Spleen (tissue), 11 donors: ENCODE measurements around the gene ISG20L2. TPM values are rescaled to one million over a fixed set of nuclear protein-coding genes. Genes with fewer than 3 reads are reported as not detected.

Experiments
- DNase-seq: peaks from one replicate; pipeline ENCODE4 v3.0.0-alpha.2; 2020
- H3K27ac ChIP-seq, 8 donors: fragments of 200-600 bp; sonication (generic) in 7 of 8; 1 replicate in 4 of 8; 2 replicates in 4 of 8; pipeline versions ENCODE4 v1.5.0 to v1.8.0; 2016 to 2021; ENCODE audit warnings: inconsistent platforms in 4 of 8, mild to moderate bottlenecking in 4 of 8, moderate library complexity in 1 of 8
- H3K27me3 ChIP-seq, 7 donors: fragments of 200-600 bp; sonication (generic) in 6 of 7; replicated peaks in 1 of 7; 1 replicate in 4 of 7; 2 replicates in 3 of 7; pipeline versions ENCODE4 v1.5.0 to v1.8.0; 2016 to 2021; ENCODE audit warnings: inconsistent platforms in 3 of 7, mild to moderate bottlenecking in 1 of 7
- H3K36me3 ChIP-seq, 6 donors: fragments of 200-600 bp; sonication (generic) in 5 of 6; 1 replicate in 4 of 6; 2 replicates in 2 of 6; pipeline versions ENCODE4 v1.5.0 to v1.8.0; 2016 to 2021; ENCODE audit warnings: inconsistent platforms in 2 of 6
- H3K4me1 ChIP-seq, 6 donors: fragments of 200-600 bp; sonication (generic) in 5 of 6; 1 replicate in 3 of 6; 2 replicates in 3 of 6; pipeline versions ENCODE4 v1.5.0 to v1.8.0; 2016 to 2021; ENCODE audit warnings: inconsistent platforms in 3 of 6
- H3K4me3 ChIP-seq, 8 donors: fragments of 200-600 bp; sonication (generic) in 7 of 8; 1 replicate in 4 of 8; 2 replicates in 4 of 8; pipeline versions ENCODE4 v1.5.0 to v1.8.0; 2016 to 2021; ENCODE audit warnings: inconsistent platforms in 4 of 8, mild to moderate bottlenecking in 4 of 8, moderate library complexity in 2 of 8
- H3K9me3 ChIP-seq, 8 donors: fragments of 200-600 bp; sonication (generic) in 7 of 8; 1 replicate in 4 of 8; 2 replicates in 4 of 8; pipeline versions ENCODE4 v1.5.0 to v1.8.0; 2016 to 2021; ENCODE audit warnings: inconsistent platforms in 4 of 8
- CTCF ChIP-seq, 11 experiments: fragments of 200-600 bp in 7 of 11; fragments of 450-650 bp in 4 of 11; sonication (generic) in 4 of 11; IDR thresholded peaks in 8 of 11; conservative IDR thresholded peaks in 3 of 11; 1 replicate in 7 of 11; 2 replicates in 4 of 11; pipeline versions ENCODE4 v1.4.0 to v1.8.0; 2016 to 2021; ENCODE audit warnings: antibody characterized with exemption in 11 of 11, inconsistent platforms in 4 of 11, mild to moderate bottlenecking in 1 of 11
- POLR2A ChIP-seq, 3 donors: fragments of 450-650 bp; IDR thresholded peaks; one replicate each; pipeline ENCODE4 v1.5.1; 2017; ENCODE audit warnings: antibody characterized with exemption in 3 of 3, mild to moderate bottlenecking in 1 of 3
- POLR2AphosphoS5 ChIP-seq, 3 donors: sonication (generic); formaldehyde crosslinking; IDR thresholded peaks; one replicate each; pipeline ENCODE4 v1.5.1; 2017; ENCODE audit warnings: antibody characterized with exemption in 3 of 3
- WGBS, 5 donors: extraction: QIAGEN DNeasy Blood & Tissue Kit in 3 of 5; methylation state at CpG; one replicate each; pipeline versions ENCODE4 v1.1.5 to v1.1.7; 2013 to 2018; 5-methylcytosine and 5-hydroxymethylcytosine counted together
- intact Hi-C: fragments of 100-400 bp; cut with DNase I; formaldehyde crosslinking; loops from one replicate; pipeline ENCODE4 v1.15.0; 2023; ENCODE audit warnings: low total_unique reads
- polyA plus RNA-seq, 3 donors: library from polyadenylated mRNA; stranded (reverse); fragments of 200-250 nt; gene quantifications; one replicate each; pipeline ENCODE4 v1.2.1, GENCODE V29; 2013
- total RNA-seq, 7 donors: library from RNA; depleted of rRNA in 3 of 7; stranded (reverse); fragments of >200 nt in 3 of 7; fragmentation: NEBNext Ultra II Directional in 4 of 7; extraction: Animal tissue kit (Norgen Biotek cat#: 25700) in 4 of 7; gene quantifications; one replicate each; pipeline versions ENCODE4 v1.1.0 to v1.2.1, GENCODE V29; 2016 to 2021
- donor health status: healthy with polysubstance abuse.
- donor health status: DM: no; HTN: no; CAD: no; lungs with moderate emphysema.
- donor health status: DM: no; HTN: no; CAD: no.
- donor health status: Bipolar disorder and iron deficiency.
- donor health status: healthy.
- donor health status: DM: no; HTN: no; CAD: no.
- donor health status: DM: yes; HTN: yes; CAD: no.

ISG20L2 gene
- total and polyA plus RNA-seq, 10 donors: 6.6 to 46.7 (median 27.8) TPM

- DNase-seq: no peak
- 2 to 4% (median 4%) methylated on average over 33 to 70 of the region's 70 CpGs for WGBS, 5 donors
- Histone ChIP-seq H3K4me1 (peaks cover 3 to 66% (median 42%) of the 10 kb centered on the region in 6 donors), H3K27ac (peak within 1 kb of the TSS; percentile 66 to 87 (median 81)), H3K9me3 (no peaks in the 10 kb centered on the region), H3K36me3 (peaks cover 0 to 17% (median 0%) of the 10 kb centered on the region in 6 donors), H3K27me3 (peaks cover 0 to 78% (median 33%) of the 10 kb centered on the region in 7 donors), H3K4me3 (peak within 1 kb of the TSS; percentile 46 to 73 (median 54))
- intact Hi-C loops: no loop called here
- TF ChIP-seq CTCF (IDR thresholded peaks at IDR 0.05 in 8 of 11, conservative IDR thresholded peaks at IDR 0.05 in 3 of 11): peak in 2 of 11 experiments; percentile 7 to 14
- TF ChIP-seq POLR2AphosphoS5 (IDR thresholded peaks at IDR 0.05): peak; percentile 62 to 80 (median 76)
- TF ChIP-seq POLR2A (IDR thresholded peaks at IDR 0.05): no peak
Measured at GRCh38 chr1:156676820-156677615, 51.5 kb downstream of the ISG20L2 start, which contains the start of gene NES. Gene NES, minus strand, starts transcription at chr1:156677407. Its CDS starts 143 bp downstream, at chr1:156677264.

- no peak for DNase-seq
- no peak for TF ChIP-seq CTCF (IDR thresholded peaks at IDR 0.05 in 8 of 11, conservative IDR thresholded peaks at IDR 0.05 in 3 of 11)
- no peak for TF ChIP-seq POLR2AphosphoS5 (IDR thresholded peaks at IDR 0.05)
- no peak for TF ChIP-seq POLR2A (IDR thresholded peaks at IDR 0.05)
- Histone ChIP-seq H3K27ac (peak overlapping the region; percentile 66 to 87 (median 81)), H3K9me3 (no peaks in the 10 kb centered on the region), H3K4me3 (peak overlapping the region; percentile 46 to 73 (median 54)), H3K4me1 (peaks cover 3 to 69% (median 44%) of the 10 kb centered on the region in 6 donors), H3K36me3 (peaks cover 0 to 24% (median 0%) of the 10 kb centered on the region in 6 donors), H3K27me3 (peaks cover 0 to 71% (median 33%) of the 10 kb centered on the region in 7 donors)
- WGBS, 5 donors: 21 to 48% (median 25%) methylated on average over 18 to 49 of the region's 49 CpGs
- intact Hi-C loops: no loop called here
Measured at GRCh38 chr1:156676114-156676819, 52.3 kb downstream of the ISG20L2 start.

- Histone ChIP-seq H3K4me1 (peaks cover 3 to 77% (median 51%) of the 10 kb centered on the region in 6 donors), H3K9me3 (no peaks in the 10 kb centered on the region), H3K27me3 (peaks cover 0 to 69% (median 33%) of the 10 kb centered on the region in 7 donors), H3K27ac (peak overlapping the region; percentile 66 to 87 (median 81)), H3K36me3 (peaks cover 0 to 32% (median 0%) of the 10 kb centered on the region in 6 donors), H3K4me3 (peak overlapping the region; percentile 46 to 73 (median 54))
- intact Hi-C loops: no loop called here
- TF ChIP-seq POLR2A (IDR thresholded peaks at IDR 0.05) (no peak), CTCF (IDR thresholded peaks at IDR 0.05 in 8 of 11, conservative IDR thresholded peaks at IDR 0.05 in 3 of 11) (no peak), POLR2AphosphoS5 (IDR thresholded peaks at IDR 0.05) (no peak)
- DNase-seq: no peak
- 56 to 65% (median 58%) methylated on average over 16 to 18 of the region's 18 CpGs for WGBS, 5 donors
Measured at GRCh38 chr1:156675210-156676113, 53.1 kb downstream of the ISG20L2 start.
